MG63 (cell line): ENCODE data around the gene SPRYD3. TPM values are rescaled to one million over a fixed set of nuclear protein-coding genes. Genes with fewer than 3 reads are reported as not detected.
"Not testable (repeated sequence)": the region's sequence is repeated elsewhere in the genome, so short reads cannot be mapped to it uniquely, and the experiment has no call there.

Experiments
- DNase-seq: peaks from one replicate; pipeline ENCODE4 v3.0.0-alpha.2; 2020
- H3K27me3 ChIP-seq: fragments of 250-450 bp; sonication (Bioruptor Pico); 2 replicates; pipeline ENCODE4 v1.5.1; 2020; ENCODE audit warnings: mild to moderate bottlenecking, moderate library complexity
- H3K36me3 ChIP-seq: fragments of 250-450 bp; sonication (Bioruptor Pico); 2 replicates; pipeline ENCODE4 v1.5.1; 2020; ENCODE audit warnings: mild to moderate bottlenecking, moderate library complexity
- H3K4me3 ChIP-seq: fragments of 250-450 bp; sonication (Bioruptor Pico); 2 replicates; pipeline ENCODE4 v1.5.1; 2020; ENCODE audit warnings: mild to moderate bottlenecking, moderate library complexity
- H3K9me3 ChIP-seq: fragments of 250-450 bp; sonication (Bioruptor Pico); 2 replicates; pipeline ENCODE4 v1.5.1; 2020; ENCODE audit warnings: mild to moderate bottlenecking, moderate library complexity
- total RNA-seq: library from RNA; depleted of rRNA; stranded (reverse); fragments of >200 nt; shearing (Covaris generic); gene quantifications from 2 replicates; pipeline ENCODE4 v1.2.3, GENCODE V29; 2014; ENCODE audit warnings: low replicate concordance; rRNA removed

SPRYD3 gene
- 22.1 and 23.9 TPM in 2 replicates for total RNA-seq

DNA sequence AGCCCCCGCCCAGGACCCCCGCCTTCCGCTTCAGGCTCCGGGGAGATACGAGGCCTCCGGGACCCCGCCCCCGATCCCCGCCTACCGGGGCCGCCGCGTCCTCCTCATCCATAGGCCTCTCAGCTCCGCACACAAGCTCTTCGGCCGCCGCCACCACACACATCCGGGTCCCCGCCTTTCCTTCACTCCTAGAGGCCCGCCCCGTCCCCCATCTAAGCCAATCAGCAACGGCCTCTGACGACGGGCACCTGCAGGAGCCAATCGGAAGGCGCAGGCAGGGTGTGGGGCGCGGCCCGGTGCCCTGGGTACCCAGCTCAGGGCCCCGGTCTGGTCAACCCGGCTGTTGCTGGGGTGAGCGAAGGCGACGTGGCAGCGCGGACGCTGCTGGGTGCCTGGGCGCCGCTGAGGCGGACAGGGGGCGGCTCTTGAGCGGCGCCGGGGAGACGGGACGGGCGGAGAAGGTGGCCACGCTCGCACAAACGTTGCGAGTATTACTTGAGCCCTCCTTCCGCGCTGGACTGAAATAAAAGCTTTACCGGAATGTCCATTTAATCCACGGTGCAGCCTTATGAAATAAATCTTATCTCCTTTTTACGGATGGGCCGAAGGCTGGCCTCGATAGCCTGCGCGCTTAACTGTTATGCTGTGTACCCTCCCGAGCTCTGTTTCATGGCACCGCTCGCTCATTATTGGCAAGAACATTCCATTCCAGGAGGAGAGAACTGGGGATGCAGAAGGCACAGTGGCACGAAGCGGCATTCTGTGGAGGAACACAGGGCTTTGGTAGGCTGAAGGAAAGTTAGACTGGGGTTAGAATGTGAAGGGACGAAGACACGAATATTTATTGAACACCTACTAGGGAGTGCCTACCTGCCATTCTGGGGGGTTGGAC, at the start of gene SPRYD3:
Gene SPRYD3 (minus strand): TSS at position 165 of the 892 bp plus-strand sequence. CDS start 57 bp downstream, at position 108.
- peak; percentile 99 for DNase-seq
- H3K4me3 ChIP-seq = peak within 1 kb of the TSS; percentile 65
- peaks cover 8% of the 10 kb centered on the region for H3K36me3 ChIP-seq
- H3K9me3 ChIP-seq = peaks cover 2% of the 10 kb centered on the region; the same call in 1 of the 2 replicates
- H3K27me3 ChIP-seq = no peaks in the 10 kb centered on the region

DNA sequence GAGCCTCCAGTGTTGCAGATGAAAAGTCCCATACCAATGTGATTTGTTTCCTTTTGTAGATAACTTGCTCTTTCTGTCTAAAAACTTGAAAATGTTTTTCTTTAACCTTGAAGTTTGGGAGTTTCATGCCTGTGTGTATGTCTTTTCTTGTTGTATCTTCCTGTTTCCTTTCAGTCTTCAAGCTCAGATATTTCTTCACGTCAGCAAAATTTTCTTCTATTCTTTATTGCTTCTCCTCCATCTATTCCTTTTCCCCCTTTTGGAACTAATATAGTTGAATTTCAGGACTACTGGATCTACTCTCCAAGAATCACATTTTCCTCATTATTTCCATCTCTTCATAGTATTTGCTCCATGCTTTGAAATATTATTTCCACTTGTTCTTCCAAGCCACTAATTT, 48.0 kb upstream of the SPRYD3 start:
- DNase-seq = no peak
- no peaks in the 10 kb centered on the region for H3K36me3 ChIP-seq
- no peak overlapping the region for H3K4me3 ChIP-seq
- H3K9me3 ChIP-seq = no peaks in the 10 kb centered on the region
- H3K27me3 ChIP-seq = no peaks in the 10 kb centered on the region

DNA sequence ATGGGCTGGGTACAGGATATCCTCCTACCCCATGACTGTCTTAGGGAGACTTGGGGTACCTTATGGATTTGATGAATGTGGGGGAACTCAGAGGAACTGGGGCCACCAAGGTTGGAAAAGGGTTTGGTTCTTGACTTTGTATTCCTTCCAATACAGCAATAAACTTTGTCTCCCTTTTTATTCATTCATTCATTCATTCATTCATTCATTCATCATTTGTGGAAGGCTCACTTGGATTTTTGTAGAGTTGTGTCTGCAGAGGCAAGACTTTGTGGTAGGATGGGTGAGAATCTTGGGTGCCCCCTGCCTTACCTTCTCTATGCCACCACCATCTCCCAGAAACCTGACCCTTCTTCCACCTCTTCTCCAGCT, 45.1 kb upstream of the SPRYD3 start:
- no peak for DNase-seq
- Histone ChIP-seq H3K4me3 (no peak overlapping the region), H3K9me3 (no peaks in the 10 kb centered on the region), H3K27me3 (no peaks in the 10 kb centered on the region), H3K36me3 (no peaks in the 10 kb centered on the region)

- DNase-seq = peak; percentile 30
- no peak overlapping the region for H3K4me3 ChIP-seq
- no peaks in the 10 kb centered on the region for H3K27me3 ChIP-seq
- no peaks in the 10 kb centered on the region for H3K36me3 ChIP-seq
- no peaks in the 10 kb centered on the region for H3K9me3 ChIP-seq
Measured at GRCh38 chr12:53123578-53124351, 44.6 kb upstream of the SPRYD3 start.

- H3K36me3 ChIP-seq = no peaks in the 10 kb centered on the region
- H3K4me3 ChIP-seq = no peak overlapping the region
- peak; percentile 22 for DNase-seq
- H3K27me3 ChIP-seq = no peaks in the 10 kb centered on the region
- no peaks in the 10 kb centered on the region for H3K9me3 ChIP-seq
Measured at GRCh38 chr12:53122961-53123468, 43.8 kb upstream of the SPRYD3 start.

DNA sequence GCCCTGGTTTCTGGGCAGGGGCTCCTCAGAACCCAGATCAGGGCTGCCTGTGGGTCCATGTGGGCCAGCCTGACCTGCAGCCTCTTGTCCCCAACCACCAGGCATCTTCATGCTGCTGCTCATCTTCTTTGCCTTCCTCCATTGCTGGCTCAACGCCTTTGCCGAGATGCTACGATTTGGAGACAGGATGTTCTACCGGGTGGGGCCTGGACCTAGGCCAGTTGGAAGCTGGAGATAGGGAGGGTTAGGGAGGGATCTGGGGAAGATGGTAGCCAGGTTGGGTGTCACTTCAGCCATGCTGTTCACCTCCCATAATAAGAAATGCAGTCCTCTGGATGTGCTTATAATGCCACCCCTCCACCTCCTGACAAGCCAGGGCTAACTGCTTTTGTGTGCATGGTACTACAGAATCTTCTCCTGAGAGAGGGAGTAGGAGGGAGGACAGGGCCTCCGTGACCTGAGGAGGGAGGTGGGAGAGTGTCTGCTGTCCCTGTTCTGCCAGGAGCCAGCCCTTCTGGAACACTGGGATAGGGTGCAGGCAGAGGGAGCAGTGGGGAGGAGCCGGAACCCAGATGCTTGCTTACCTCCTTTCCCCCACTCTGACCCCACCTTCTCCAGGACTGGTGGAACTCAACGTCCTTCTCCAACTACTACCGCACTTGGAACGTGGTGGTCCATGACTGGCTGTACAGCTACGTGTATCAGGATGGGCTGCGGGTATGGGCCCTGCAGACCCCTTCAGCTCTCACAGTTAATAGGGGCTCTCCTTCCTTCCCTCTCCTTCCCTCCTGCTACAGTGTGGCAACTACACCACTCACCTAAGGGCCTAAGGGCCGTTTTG, 41.7 kb upstream of the SPRYD3 start:
- Histone ChIP-seq H3K36me3 (no peaks in the 10 kb centered on the region), H3K27me3 (no peaks in the 10 kb centered on the region), H3K4me3 (no peak overlapping the region), H3K9me3 (no peaks in the 10 kb centered on the region)
- DNase-seq = no peak

DNA sequence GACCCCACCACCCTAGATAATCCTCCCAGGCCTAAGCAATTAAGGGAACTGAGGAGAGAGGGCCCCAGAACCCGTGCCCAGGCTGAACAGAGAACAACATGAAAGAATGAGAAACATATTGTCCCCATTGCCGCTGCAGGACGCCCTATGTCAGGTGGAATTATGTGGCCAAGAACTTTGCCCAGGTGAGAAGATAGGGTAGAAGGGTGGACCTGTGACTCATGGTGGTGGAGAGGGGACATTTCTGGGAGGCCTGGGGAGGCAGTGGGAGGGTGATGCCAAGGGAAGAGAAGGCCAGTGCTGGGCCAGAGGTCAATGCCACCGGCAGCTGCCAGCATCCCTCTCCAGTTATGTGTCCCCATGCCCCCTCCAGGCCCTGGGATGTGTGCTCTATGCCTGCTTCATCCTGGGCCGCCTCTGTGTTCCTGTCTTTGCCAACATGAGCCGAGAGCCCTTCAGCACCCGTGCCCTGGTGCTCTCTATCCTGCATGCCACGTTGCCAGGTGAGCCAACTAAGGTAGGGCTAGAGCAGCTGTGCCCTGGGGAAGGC, 39.6 kb upstream of the SPRYD3 start:
- DNase-seq = no peak
- Histone ChIP-seq H3K9me3 (no peaks in the 10 kb centered on the region), H3K27me3 (no peaks in the 10 kb centered on the region), H3K4me3 (no peak overlapping the region), H3K36me3 (no peaks in the 10 kb centered on the region)

- no peaks in the 10 kb centered on the region for H3K9me3 ChIP-seq
- H3K4me3 ChIP-seq = no peak overlapping the region
- no peak for DNase-seq
- H3K27me3 ChIP-seq = no peaks in the 10 kb centered on the region
- no peaks in the 10 kb centered on the region for H3K36me3 ChIP-seq
Measured at GRCh38 chr12:53115891-53116648, 36.9 kb upstream of the SPRYD3 start.

DNA sequence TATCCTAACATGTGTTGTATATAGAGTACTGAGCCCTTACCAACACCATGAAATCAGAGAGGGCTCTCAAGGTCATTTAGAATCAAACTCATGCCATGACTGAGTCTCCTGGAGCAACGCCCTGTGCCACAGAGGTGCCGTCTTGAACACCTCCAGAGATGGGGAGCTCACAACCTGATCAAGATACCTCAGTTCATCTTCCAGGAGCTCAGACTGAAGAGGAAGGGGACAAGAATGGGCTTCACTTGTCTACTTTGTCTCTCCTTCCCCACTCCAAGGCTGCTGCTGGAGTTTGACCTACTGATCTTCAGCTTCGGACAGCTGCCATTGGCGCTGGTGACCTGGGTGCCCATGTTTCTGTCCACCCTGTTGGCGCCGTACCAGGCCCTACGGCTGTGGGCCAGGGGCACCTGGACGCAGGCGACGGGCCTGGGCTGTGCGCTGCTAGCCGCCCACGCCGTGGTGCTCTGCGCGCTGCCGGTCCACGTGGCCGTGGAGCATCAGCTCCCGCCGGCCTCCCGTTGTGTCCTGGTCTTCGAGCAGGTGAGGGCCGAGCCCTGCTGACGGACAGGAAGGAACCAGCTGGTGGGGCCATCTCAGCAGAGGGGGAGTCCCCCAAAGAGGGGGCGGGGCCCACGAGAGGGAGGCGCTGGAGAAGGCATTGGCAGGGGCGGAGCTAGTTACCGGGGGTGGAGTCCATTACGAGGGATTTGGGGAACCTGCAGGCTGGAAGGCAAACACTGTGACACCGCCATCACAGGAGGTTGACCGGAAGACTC, 36.1 kb upstream of the SPRYD3 start:
- H3K27me3 ChIP-seq = no peaks in the 10 kb centered on the region
- H3K4me3 ChIP-seq = no peak overlapping the region
- DNase-seq = no peak
- no peaks in the 10 kb centered on the region for H3K9me3 ChIP-seq
- no peaks in the 10 kb centered on the region for H3K36me3 ChIP-seq

DNA sequence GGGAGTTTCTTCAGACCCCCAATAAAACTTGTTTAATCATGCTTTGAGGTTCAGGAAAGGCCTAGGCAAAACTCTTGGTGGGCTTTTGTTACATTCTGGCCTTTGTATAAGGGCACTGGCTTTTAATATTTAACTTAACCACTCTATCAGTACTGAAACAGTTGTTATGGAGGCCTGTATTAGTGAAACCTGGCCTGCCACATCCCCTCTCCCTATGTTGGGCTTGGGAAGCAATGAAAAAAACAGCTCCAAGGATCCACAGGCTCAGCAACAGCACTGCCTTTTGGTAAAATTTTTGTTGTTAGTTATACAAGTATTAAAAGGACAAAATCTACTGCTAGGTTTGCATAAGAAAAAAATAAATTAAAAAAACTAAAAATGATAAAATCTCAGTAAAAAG, 34.8 kb upstream of the SPRYD3 start:
- no peaks in the 10 kb centered on the region for H3K9me3 ChIP-seq
- no peaks in the 10 kb centered on the region for H3K27me3 ChIP-seq
- no peaks in the 10 kb centered on the region for H3K36me3 ChIP-seq
- no peak overlapping the region for H3K4me3 ChIP-seq
- DNase-seq = no peak

GRCh38 chr12:53113136-53113705, 34.0 kb upstream of the SPRYD3 start:
- Histone ChIP-seq H3K27me3 (no peaks in the 10 kb centered on the region), H3K4me3 (no peak overlapping the region), H3K36me3 (no peaks in the 10 kb centered on the region), H3K9me3 (no peaks in the 10 kb centered on the region)
- no peak for DNase-seq

GRCh38 chr12:53112431-53112830, 33.2 kb upstream of the SPRYD3 start:
- H3K36me3 ChIP-seq, H3K27me3 ChIP-seq, DNase-seq, H3K4me3 ChIP-seq, H3K9me3 ChIP-seq: not testable (repeated sequence)

DNA sequence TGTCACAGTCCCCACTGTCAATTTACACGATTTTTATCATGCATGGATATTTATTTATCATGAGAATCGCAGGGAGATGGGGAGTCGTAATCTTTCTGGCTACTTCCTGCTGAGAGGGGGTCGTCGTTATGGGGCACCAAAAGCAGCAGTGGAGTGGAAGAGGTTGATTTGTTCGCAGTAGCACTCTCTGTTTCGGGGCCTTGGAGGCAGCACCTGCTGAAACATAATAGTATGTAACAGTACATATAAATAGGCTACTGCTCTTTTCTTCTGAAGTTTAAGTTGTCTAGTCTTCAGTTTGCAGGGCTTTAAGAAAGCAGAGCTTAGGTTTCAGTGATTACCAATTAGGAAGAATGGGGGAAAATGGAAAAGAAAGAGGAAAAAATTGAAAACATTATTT, 27.9 kb upstream of the SPRYD3 start:
- Histone ChIP-seq H3K9me3 (no peaks in the 10 kb centered on the region), H3K36me3 (no peaks in the 10 kb centered on the region), H3K4me3 (no peak overlapping the region), H3K27me3 (no peaks in the 10 kb centered on the region)
- DNase-seq = no peak

- Histone ChIP-seq H3K36me3 (no peaks in the 10 kb centered on the region), H3K27me3 (no peaks in the 10 kb centered on the region), H3K9me3 (no peaks in the 10 kb centered on the region), H3K4me3 (no peak overlapping the region)
- no peak for DNase-seq
Measured at GRCh38 chr12:53105712-53106439, 26.7 kb upstream of the SPRYD3 start.
